ENCODE results near the gene ATXN1.

DNA sequence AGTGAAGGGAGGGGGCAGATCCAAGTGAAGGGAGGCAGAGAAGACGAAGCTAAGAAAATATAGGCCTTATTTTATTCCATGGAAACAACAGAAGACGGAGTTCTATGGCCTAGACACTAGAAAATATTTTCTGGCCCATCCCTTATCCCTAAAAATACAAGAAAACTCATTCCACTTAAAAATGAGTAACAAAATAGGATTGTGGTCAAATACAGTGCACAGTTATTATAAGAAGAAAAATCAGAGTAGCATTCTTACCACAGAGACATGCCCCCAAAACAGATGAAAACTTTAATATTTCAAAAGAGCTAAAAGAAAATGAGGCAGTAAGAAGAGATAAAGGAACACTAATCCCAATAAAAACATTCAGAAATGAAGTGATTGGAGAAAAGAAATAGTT, 320.0 kb downstream of the ATXN1 start:
- TF ChIP-seq POLR2A (IDR thresholded peaks at IDR 0.05), result no peak
- TF ChIP-seq, protein P1, sequence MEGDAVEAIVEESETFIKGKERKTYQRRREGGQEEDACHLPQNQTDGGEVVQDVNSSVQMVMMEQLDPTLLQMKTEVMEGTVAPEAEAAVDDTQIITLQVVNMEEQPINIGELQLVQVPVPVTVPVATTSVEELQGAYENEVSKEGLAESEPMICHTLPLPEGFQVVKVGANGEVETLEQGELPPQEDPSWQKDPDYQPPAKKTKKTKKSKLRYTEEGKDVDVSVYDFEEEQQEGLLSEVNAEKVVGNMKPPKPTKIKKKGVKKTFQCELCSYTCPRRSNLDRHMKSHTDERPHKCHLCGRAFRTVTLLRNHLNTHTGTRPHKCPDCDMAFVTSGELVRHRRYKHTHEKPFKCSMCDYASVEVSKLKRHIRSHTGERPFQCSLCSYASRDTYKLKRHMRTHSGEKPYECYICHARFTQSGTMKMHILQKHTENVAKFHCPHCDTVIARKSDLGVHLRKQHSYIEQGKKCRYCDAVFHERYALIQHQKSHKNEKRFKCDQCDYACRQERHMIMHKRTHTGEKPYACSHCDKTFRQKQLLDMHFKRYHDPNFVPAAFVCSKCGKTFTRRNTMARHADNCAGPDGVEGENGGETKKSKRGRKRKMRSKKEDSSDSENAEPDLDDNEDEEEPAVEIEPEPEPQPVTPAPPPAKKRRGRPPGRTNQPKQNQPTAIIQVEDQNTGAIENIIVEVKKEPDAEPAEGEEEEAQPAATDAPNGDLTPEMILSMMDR (IDR thresholded peaks at IDR 0.05), result no peak

All from lower leg skin (tissue), 3 donors.